Liver (tissue), 9 donors: Measurements from ENCODE around the gene SRC. TPM values are rescaled to one million over a fixed set of nuclear protein-coding genes. Genes with fewer than 3 reads are reported as not detected.

ENCODE experiments used
- DNase-seq: peaks from one replicate; pipeline ENCODE4 v3.0.0-alpha.2; 2017; ENCODE audit warnings: low spot score
- H3K27ac ChIP-seq, 2 donors: one replicate each; pipeline ENCODE4 v1.7.0; 2013; ENCODE audit warnings: inconsistent platforms in 2 of 2, low read length in 2 of 2, control low read depth in 1 of 2, low read depth in 1 of 2, mild to moderate bottlenecking in 1 of 2
- H3K27me3 ChIP-seq, 4 donors: one replicate each; pipeline versions ENCODE4 v1.6.1 to v1.7.0; 2013; ENCODE audit warnings: low read length in 3 of 4, inconsistent platforms in 1 of 4, mild to moderate bottlenecking in 1 of 4, moderate library complexity in 1 of 4; ENCODE audit not compliant: control insufficient read depth in 4 of 4, insufficient read depth in 4 of 4
- H3K36me3 ChIP-seq, 4 donors: one replicate each; pipeline versions ENCODE4 v1.6.1 to v1.7.0; 2013; ENCODE audit warnings: low read length in 3 of 4, mild to moderate bottlenecking in 3 of 4, low read depth in 1 of 4, moderate library complexity in 1 of 4; ENCODE audit not compliant: control insufficient read depth in 4 of 4, insufficient read depth in 3 of 4
- H3K4me1 ChIP-seq, 4 donors: one replicate each; pipeline versions ENCODE4 v1.6.1 to v1.7.0; 2013; ENCODE audit warnings: low read length in 3 of 4, mild to moderate bottlenecking in 3 of 4, moderate library complexity in 1 of 4; ENCODE audit not compliant: control insufficient read depth in 4 of 4, insufficient read depth in 4 of 4
- H3K4me3 ChIP-seq, 3 donors: one replicate each; pipeline versions ENCODE4 v1.6.1 to v1.7.0; 2013; ENCODE audit warnings: low read length in 3 of 3, control low read depth in 1 of 3, low read depth in 1 of 3, mild to moderate bottlenecking in 1 of 3
- H3K9ac ChIP-seq, 2 donors: one replicate each; pipeline ENCODE4 v1.7.0; 2013; ENCODE audit warnings: low read length in 2 of 2, mild to moderate bottlenecking in 2 of 2, moderate library complexity in 2 of 2, control low read depth in 1 of 2, low read depth in 1 of 2
- H3K9me3 ChIP-seq, 4 donors: one replicate each; pipeline versions ENCODE4 v1.6.1 to v1.7.0; 2013; ENCODE audit warnings: low read length in 3 of 4; ENCODE audit not compliant: control insufficient read depth in 4 of 4
- ATF3 ChIP-seq: IDR thresholded peaks from 2 replicates; pipeline ENCODE4 v1.6.1; 2016; ENCODE audit warnings: antibody characterized with exemption
- CTCF ChIP-seq: fragments of 150-350 bp; IDR thresholded peaks from 2 replicates; pipeline ENCODE4 v1.5.1; 2017; ENCODE audit warnings: improper control_type of control experiment, low read depth, low read length; ENCODE audit not compliant: missing input control
- EGR1 ChIP-seq, 2 donors: IDR thresholded peaks; 2 replicates each; pipeline ENCODE4 v1.6.1; 2016 to 2018; ENCODE audit warnings: antibody characterized with exemption in 2 of 2, low read depth in 2 of 2
- FOXA1 ChIP-seq: IDR thresholded peaks from 2 replicates; pipeline ENCODE4 v1.6.1; 2016; ENCODE audit warnings: antibody characterized with exemption
- FOXA2 ChIP-seq: IDR thresholded peaks from 2 replicates; pipeline ENCODE4 v1.6.1; 2016; ENCODE audit warnings: antibody characterized with exemption
- GABPA ChIP-seq, 2 donors: IDR thresholded peaks in 1 of 2; conservative IDR thresholded peaks in 1 of 2; 2 replicates each; pipeline ENCODE4 v1.6.1; 2016; ENCODE audit warnings: antibody characterized with exemption in 2 of 2, mild to moderate bottlenecking in 1 of 2, moderate library complexity in 1 of 2
- HNF4G ChIP-seq: IDR thresholded peaks from 2 replicates; pipeline ENCODE4 v1.6.1; 2016; ENCODE audit warnings: antibody characterized with exemption
- JUND ChIP-seq, 2 donors: IDR thresholded peaks; 2 replicates each; pipeline ENCODE4 v1.6.1; 2016; ENCODE audit warnings: antibody characterized with exemption in 2 of 2
- MAX ChIP-seq: IDR thresholded peaks from 2 replicates; pipeline ENCODE4 v1.6.1; 2016; ENCODE audit warnings: antibody characterized with exemption
- NR2F2 ChIP-seq: IDR thresholded peaks from 2 replicates; pipeline ENCODE4 v1.6.1; 2016; ENCODE audit warnings: antibody characterized with exemption
- REST ChIP-seq: IDR thresholded peaks from 2 replicates; pipeline ENCODE4 v1.6.1; 2016; ENCODE audit warnings: antibody characterized with exemption, mild to moderate bottlenecking
- RXRA ChIP-seq, 2 donors: IDR thresholded peaks; 2 replicates each; pipeline ENCODE4 v1.6.1; 2017 to 2018; ENCODE audit warnings: antibody characterized with exemption in 2 of 2, mild to moderate bottlenecking in 1 of 2
- SP1 ChIP-seq: IDR thresholded peaks from 2 replicates; pipeline ENCODE4 v1.6.1; 2018; ENCODE audit warnings: antibody characterized with exemption, mild to moderate bottlenecking
- TAF1 ChIP-seq: conservative IDR thresholded peaks from 2 replicates; pipeline ENCODE4 v1.6.1; 2016; ENCODE audit warnings: antibody characterized with exemption, mild to moderate bottlenecking
- WGBS: extraction: QIAGEN DNeasy Blood & Tissue Kit; methylation state at CpG from one replicate; pipeline ENCODE4 v1.1.7; 2013; 5-methylcytosine and 5-hydroxymethylcytosine counted together
- polyA plus RNA-seq, 2 donors: library from polyadenylated mRNA; stranded (reverse) in 1 of 2; unstranded in 1 of 2; fragments of 200-250 nt in 1 of 2; fragments of >200 nt in 1 of 2; fragmentation: Nextera tagmentation in 1 of 2; extraction: Ambion mirVana in 1 of 2; gene quantifications; one replicate each; pipeline versions ENCODE4 v1.2.1 to v1.2.3, GENCODE V29; 2013 to 2015
- total RNA-seq, 2 donors: library from RNA; depleted of rRNA; stranded (reverse); fragments of >200 nt; gene quantifications; one replicate each; pipeline ENCODE4 v1.2.3, GENCODE V29; 2014
- TF ChIP-seq, protein P1 (sequence below): IDR thresholded peaks from 2 replicates; pipeline ENCODE4 v1.6.1; 2016; ENCODE audit warnings: antibody characterized with exemption
- donor health status: healthy.
- donor health status: healthy.
- donor health status: healthy.
- donor health status: healthy.
- donor health status: healthy.

The SRC gene
- total and polyA plus RNA-seq, 4 donors: 3.3 to 21.2 (median 5.4) TPM

DNA sequence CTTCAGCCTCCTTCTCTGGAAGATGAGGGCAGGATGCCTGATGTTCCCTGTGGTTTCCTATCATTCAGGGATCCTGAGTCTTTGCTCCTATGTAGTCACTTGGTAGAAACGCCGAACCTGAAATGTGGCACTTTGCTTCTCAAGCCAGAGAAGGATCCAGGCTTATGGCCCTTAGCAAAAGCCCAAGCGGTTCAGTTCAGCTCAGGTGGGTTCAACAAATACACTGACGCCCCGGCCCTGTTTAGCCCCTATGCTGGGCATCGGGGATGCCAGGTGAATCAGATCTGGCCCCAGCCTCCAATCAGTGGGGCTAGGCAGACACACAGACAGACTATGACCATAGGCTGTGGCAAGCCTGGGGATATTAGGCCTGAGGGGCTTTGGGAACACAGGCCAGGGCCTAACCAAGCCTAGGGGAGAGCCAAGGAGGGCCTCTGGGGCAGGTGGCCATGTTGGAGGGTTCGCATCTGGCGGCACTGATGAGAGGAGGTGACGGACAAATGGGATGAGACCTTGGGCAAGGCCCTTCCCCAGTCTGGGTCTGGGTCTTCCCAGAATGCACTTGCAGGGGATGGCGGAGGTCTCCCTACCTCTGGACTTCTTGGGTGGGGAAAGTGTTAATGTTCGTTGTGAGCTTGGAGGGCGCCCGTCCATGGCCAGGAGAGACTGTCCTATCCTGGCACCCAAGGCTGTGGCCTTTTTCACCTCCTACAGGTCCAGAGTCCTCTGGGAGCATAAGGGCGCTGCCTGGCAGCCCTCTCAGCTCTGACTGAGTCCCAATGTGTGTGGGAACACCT, 17.6 kb upstream of the SRC start:
- TF ChIP-seq, protein P1, sequence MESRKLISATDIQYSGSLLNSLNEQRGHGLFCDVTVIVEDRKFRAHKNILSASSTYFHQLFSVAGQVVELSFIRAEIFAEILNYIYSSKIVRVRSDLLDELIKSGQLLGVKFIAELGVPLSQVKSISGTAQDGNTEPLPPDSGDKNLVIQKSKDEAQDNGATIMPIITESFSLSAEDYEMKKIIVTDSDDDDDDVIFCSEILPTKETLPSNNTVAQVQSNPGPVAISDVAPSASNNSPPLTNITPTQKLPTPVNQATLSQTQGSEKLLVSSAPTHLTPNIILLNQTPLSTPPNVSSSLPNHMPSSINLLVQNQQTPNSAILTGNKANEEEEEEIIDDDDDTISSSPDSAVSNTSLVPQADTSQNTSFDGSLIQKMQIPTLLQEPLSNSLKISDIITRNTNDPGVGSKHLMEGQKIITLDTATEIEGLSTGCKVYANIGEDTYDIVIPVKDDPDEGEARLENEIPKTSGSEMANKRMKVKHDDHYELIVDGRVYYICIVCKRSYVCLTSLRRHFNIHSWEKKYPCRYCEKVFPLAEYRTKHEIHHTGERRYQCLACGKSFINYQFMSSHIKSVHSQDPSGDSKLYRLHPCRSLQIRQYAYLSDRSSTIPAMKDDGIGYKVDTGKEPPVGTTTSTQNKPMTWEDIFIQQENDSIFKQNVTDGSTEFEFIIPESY: no peak
- no peak for TF ChIP-seq CTCF
- TF ChIP-seq FOXA2: no peak
- TF ChIP-seq NR2F2: no peak
- no peak for TF ChIP-seq HNF4G
- no peak for TF ChIP-seq JUND (IDR thresholded peaks at IDR 0.05)
- no peak for TF ChIP-seq REST
- no peak for TF ChIP-seq SP1
- no peak for TF ChIP-seq GABPA (IDR thresholded peaks at IDR 0.05 in 1 of 2, conservative IDR thresholded peaks at IDR 0.05 in 1 of 2)
- TF ChIP-seq TAF1: no peak
- no peak for TF ChIP-seq MAX
- no peak for TF ChIP-seq EGR1 (IDR thresholded peaks at IDR 0.05; ENCODE audit: low read depth in 2 of 2)
- no peak for TF ChIP-seq RXRA (IDR thresholded peaks at IDR 0.05)
- TF ChIP-seq FOXA1: no peak
- TF ChIP-seq ATF3: no peak
- DNase-seq: no peak
- no peak overlapping the region for H3K9ac ChIP-seq
- WGBS: 85% methylated on average over 14 of the region's 14 CpGs
- no peaks in the 10 kb centered on the region for H3K9me3 ChIP-seq
- no peaks in the 10 kb centered on the region for H3K36me3 ChIP-seq
- no peak overlapping the region for H3K27ac ChIP-seq
- H3K4me3 ChIP-seq: no peak overlapping the region
- H3K27me3 ChIP-seq: no peaks in the 10 kb centered on the region
- no peaks in the 10 kb centered on the region for H3K4me1 ChIP-seq
